ENCODE data around the gene EFCAB5.
A peak's percentile ranks its signal among the peaks of the same experiment; 100 is the strongest.

Gene EFCAB5

GRCh38 chr17:29927546-29927945, 13.9 kb upstream of the EFCAB5 start:
- H3K9ac ChIP-seq (ENCODE audit: low read depth, low read length) = peak overlapping the region; percentile 93; the same call in 1 of the 2 replicates

GRCh38 chr17:29929006-29929532, 12.4 kb upstream of the EFCAB5 start:
- ATAC-seq (ENCODE audit: insufficient read depth, low read depth) = no peak
- Histone ChIP-seq H3K4me3 (ENCODE audit: low read depth in 1 of 2, low read length in 2 of 2) (peak overlapping the region; percentile 71 to 76), H4K20me1 (ENCODE audit: insufficient read depth, low read length) (peaks cover 39% of the 10 kb centered on the region; the same call in 1 of the 2 replicates), H3K9ac (ENCODE audit: low read depth, low read length) (peak overlapping the region; percentile 93), H3K4me1 (ENCODE audit: insufficient read depth, low read length) (peaks cover 40% of the 10 kb centered on the region), H3K36me3 (ENCODE audit: insufficient read depth, low read length) (peaks cover 18% of the 10 kb centered on the region), H3K79me2 (ENCODE audit: insufficient read depth, low read length) (peaks cover 66% of the 10 kb centered on the region), H3K9me3 (ENCODE audit: insufficient read depth, low read length, severe bottlenecking) (no peaks in the 10 kb centered on the region), H2AFZ (ENCODE audit: low read depth, low read length) (peak overlapping the region; percentile 97), H3K27me3 (ENCODE audit: insufficient read depth, low read length, poor library complexity) (no peaks in the 10 kb centered on the region), H3K4me2 (ENCODE audit: insufficient read depth, low read length) (peak overlapping the region; percentile 70), H3K27ac (ENCODE audit: low read length) (peak overlapping the region; percentile 97)
- TF ChIP-seq EZH2 (IDR thresholded peaks at IDR 0.05; ENCODE audit: borderline replicate concordance, low read depth, low read length, severe bottlenecking) (no peak), CTCF (IDR thresholded peaks at IDR 0.05; ENCODE audit: borderline replicate concordance, extremely low read depth, low read length, poor library complexity, severe bottlenecking) (no peak)
- DNase-seq = peak; percentile 62

More at GRCh38 chr17:29927546-29927945, 13.9 kb upstream of the EFCAB5 start:
- Histone ChIP-seq H2AFZ (ENCODE audit: low read depth, low read length) (no peak overlapping the region), H3K4me1 (ENCODE audit: insufficient read depth, low read length) (peaks cover 40% of the 10 kb centered on the region), H4K20me1 (ENCODE audit: insufficient read depth, low read length) (peaks cover 42% of the 10 kb centered on the region; the same call in 1 of the 2 replicates), H3K36me3 (ENCODE audit: insufficient read depth, low read length) (peaks cover 18% of the 10 kb centered on the region), H3K4me3 (ENCODE audit: low read depth in 1 of 2, low read length in 2 of 2) (peak overlapping the region in 1 of 2 experiments; percentile 71; a peak in 3 of 4 replicates), H3K27me3 (ENCODE audit: insufficient read depth, low read length, poor library complexity) (no peaks in the 10 kb centered on the region), H3K79me2 (ENCODE audit: insufficient read depth, low read length) (peaks cover 81% of the 10 kb centered on the region), H3K4me2 (ENCODE audit: insufficient read depth, low read length) (peak overlapping the region; percentile 70), H3K9me3 (ENCODE audit: insufficient read depth, low read length, severe bottlenecking) (no peaks in the 10 kb centered on the region), H3K27ac (ENCODE audit: low read length) (no peak overlapping the region)
- TF ChIP-seq EZH2 (IDR thresholded peaks at IDR 0.05; ENCODE audit: borderline replicate concordance, low read depth, low read length, severe bottlenecking) = no peak
- no peak for ATAC-seq (ENCODE audit: insufficient read depth, low read depth)
- DNase-seq = no peak

- peak; percentile 91 for DNase-seq
- Histone ChIP-seq H4K20me1 (ENCODE audit: insufficient read depth, low read length) (peaks cover 32% of the 10 kb centered on the region; the same call in 1 of the 2 replicates), H3K79me2 (ENCODE audit: insufficient read depth, low read length) (peaks cover 59% of the 10 kb centered on the region), H3K9me3 (ENCODE audit: insufficient read depth, low read length, severe bottlenecking) (no peaks in the 10 kb centered on the region), H3K4me3 (ENCODE audit: low read depth in 1 of 2, low read length in 2 of 2) (peak within 1 kb of the TSS; percentile 71 to 76), H3K4me2 (ENCODE audit: insufficient read depth, low read length) (peak within 1 kb of the TSS; percentile 70), H2AFZ (ENCODE audit: low read depth, low read length) (peak within 1 kb of the TSS; percentile 97), H3K4me1 (ENCODE audit: insufficient read depth, low read length) (peaks cover 40% of the 10 kb centered on the region), H3K27ac (ENCODE audit: low read length) (peak within 1 kb of the TSS; percentile 97), H3K36me3 (ENCODE audit: insufficient read depth, low read length) (peaks cover 14% of the 10 kb centered on the region), H3K27me3 (ENCODE audit: insufficient read depth, low read length, poor library complexity) (no peaks in the 10 kb centered on the region), H3K9ac (ENCODE audit: low read depth, low read length) (peak within 1 kb of the TSS; percentile 93)
- TF ChIP-seq CTCF (IDR thresholded peaks at IDR 0.05; ENCODE audit: borderline replicate concordance, extremely low read depth, low read length, poor library complexity, severe bottlenecking) = peak; percentile 11
- no peak for TF ChIP-seq EZH2 (IDR thresholded peaks at IDR 0.05; ENCODE audit: borderline replicate concordance, low read depth, low read length, severe bottlenecking)
- peak; percentile 58 for ATAC-seq (ENCODE audit: insufficient read depth, low read depth)
Observed at GRCh38 chr17:29929533-29930408, 11.7 kb upstream of the EFCAB5 start, which contains the start of gene SSH2. Gene SSH2 (minus strand): TSS chr17:29930228. CDS start chr17:29930000, 228 bp downstream.

All from DND-41 (cell line).